Fibroblast of skin of left quadriceps (primary cell): ENCODE data around the gene KERA.

Source experiments
- DNase-seq, 2 experiments: peaks; one replicate each; pipeline ENCODE4 v3.0.0-alpha.2; 2013; ENCODE audit warnings: low read depth in 2 of 2

Gene KERA

DNA sequence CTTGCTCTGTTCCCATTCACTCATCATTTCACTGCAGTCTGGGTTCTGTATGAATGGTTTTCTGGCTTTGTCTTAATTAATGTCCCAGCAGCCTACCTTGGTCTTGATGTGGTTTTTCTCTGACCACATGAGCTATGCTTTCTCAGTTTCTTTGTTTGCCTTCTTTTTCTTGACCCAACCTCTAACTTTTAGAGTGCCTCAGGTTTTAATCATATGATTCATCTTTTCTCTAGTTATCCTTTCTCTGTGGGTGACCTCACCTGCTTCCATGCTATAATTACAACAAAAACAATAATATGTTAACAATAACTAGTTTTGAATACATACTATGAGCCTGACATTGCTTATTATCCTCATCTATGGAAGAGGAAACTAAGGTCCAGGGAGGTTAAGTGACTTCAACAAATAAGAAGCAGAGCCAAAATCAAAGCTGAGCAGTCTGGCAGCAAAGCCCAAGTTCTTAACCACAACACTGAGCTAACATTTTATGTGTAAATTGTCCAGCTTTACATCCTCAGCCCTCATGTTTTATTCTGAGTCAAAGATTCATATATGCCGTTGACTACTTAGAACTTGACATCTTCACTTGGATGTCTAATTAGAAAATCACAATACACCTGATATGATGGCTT, 48.4 kb downstream of the KERA start:
- DNase-seq, result no peak

DNA sequence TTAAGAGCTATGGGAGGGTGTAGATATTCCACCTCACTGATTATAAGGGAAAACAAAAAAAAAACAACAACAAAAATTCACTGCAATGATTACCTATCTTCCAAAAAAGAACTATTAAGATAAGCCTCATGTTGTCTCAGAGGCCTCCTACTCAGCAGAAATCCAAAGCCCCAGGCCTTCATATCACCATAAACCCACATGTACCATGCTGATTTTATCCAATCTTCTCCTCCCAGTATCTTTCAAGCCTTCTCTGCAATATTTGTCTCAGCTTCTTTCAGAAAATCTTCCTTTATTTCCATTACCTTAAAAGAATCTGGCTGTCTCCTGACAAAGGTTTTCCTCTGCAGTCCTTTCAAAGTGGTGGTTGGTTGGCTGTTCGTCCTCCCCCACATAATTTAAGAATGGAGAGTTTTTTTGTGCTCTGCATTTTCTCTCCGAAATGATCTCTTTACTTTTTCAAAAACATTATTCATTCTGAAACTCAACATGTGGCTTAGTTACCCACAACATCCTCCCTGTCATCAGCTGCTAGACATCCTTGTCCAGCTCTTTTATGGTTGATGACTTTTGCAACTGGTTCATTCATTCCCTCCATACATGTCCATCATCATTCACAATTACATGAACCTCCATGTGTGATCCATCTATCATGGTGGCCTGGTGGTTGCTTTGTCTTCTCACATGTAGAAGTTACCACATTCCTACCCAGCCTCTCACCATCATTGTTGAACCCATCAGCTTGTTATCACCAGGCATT, 50.1 kb downstream of the KERA start:
- DNase-seq, result no peak

DNA sequence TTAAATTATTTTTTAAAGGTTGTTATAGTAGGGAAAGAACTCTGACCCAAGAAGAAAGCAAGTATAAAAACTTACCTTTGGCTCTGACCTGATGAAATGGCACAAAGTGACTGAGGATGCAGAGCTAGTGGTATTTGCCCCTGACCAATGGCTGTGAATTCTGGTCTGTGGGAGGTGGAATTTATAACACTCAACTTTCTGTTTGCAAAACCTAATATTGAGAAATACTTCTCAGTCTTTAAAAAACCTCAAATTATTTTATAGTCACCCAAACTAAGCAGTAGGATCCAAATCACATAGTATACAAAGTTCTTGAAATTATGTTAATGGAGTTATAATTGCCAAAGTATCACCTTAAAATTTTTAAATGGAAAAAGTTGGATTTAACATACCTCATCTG, 53.0 kb downstream of the KERA start, which contains the start of gene EPYC:
TSS of gene EPYC (minus strand) at position 101 of the 400 bp plus-strand sequence. CDS start 2,407 bp downstream, outside the sequence.
- no peak for DNase-seq

DNA sequence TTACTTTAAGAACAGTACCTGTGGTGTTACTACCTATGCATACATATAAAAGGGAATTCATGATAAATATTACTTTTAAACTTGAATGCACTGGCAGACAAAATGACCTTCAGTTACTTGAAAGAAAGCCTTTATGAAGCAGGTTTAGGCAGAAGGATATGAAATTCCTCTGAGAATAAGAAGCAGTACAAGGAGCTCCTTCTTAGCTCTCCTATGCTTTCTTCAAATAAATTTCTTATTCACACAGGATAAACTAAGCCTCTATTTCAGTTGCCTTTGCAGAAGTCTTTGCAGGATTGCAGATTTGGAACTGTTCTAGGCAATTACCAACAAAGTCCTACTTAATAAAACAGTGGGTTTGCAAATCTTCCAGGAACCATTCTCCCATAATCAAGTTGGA, 54.1 kb downstream of the KERA start:
- no peak for DNase-seq

DNA sequence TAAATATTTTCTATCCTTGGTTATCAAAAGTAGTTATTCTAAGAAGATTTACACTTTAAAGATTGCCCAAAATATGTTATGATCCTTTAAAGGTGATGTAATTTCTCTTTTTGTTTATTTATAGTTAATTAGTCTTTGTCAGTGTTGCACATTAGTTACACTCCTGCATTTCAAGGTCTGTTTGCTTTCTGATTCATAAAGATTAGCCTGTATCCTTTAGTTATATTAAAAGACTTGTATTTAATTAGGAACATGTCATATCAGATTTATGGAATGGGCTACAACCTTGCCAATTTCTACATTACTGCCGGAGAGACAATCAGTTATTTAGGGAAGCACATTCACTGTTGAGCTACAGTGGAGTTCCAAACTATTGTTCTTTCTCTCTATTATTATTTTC, 56.5 kb downstream of the KERA start:
- no peak for DNase-seq
